Endothelial cell of umbilical vein (primary cell): ENCODE data around the gene BACH2.

Experiments used
- CTCF ChIP-seq, 2 donors: IDR thresholded peaks; 1 replicate in 1 of 2; 2 replicates in 1 of 2; pipeline ENCODE4 v1.5.1; 2011; ENCODE audit warnings: low read length in 2 of 2, mild to moderate bottlenecking in 2 of 2, moderate library complexity in 2 of 2, control low read depth in 1 of 2, inconsistent platforms in 1 of 2, low read depth in 1 of 2; ENCODE audit not compliant: insufficient read depth in 1 of 2; ENCODE audit errors: extremely low read depth in 1 of 2
- EZH2 ChIP-seq: IDR thresholded peaks from 2 replicates; pipeline ENCODE4 v1.6.1; 2012; ENCODE audit warnings: borderline replicate concordance, low read depth, mild to moderate bottlenecking, moderate library complexity, low read length, inconsistent platforms; ENCODE audit not compliant: severe bottlenecking
- FOS ChIP-seq: IDR thresholded peaks from 2 replicates; pipeline ENCODE4 v1.6.1; 2011; ENCODE audit warnings: mild to moderate bottlenecking, low read length, moderate library complexity, borderline replicate concordance; ENCODE audit not compliant: insufficient read depth
- JUN ChIP-seq: IDR thresholded peaks from 2 replicates; pipeline ENCODE4 v1.6.1; 2011; ENCODE audit warnings: borderline replicate concordance, low read depth; ENCODE audit not compliant: insufficient read length, insufficient read depth
- MAX ChIP-seq: IDR thresholded peaks from 2 replicates; pipeline ENCODE4 v1.6.1; 2011; ENCODE audit not compliant: insufficient read depth, insufficient read length
- POLR2A ChIP-seq: IDR thresholded peaks from 2 replicates; pipeline ENCODE4 v1.6.1; 2012; ENCODE audit warnings: low read depth, mild to moderate bottlenecking, control low read depth, low read length
- POLR2AphosphoS5 ChIP-seq: IDR thresholded peaks from 2 replicates; pipeline ENCODE4 v1.6.1; 2012; ENCODE audit warnings: low read depth, mild to moderate bottlenecking, control low read depth, low read length, moderate library complexity; ENCODE audit not compliant: insufficient read depth

GRCh38 chr6:90203672-90204071 is 93.0 kb downstream of the BACH2 start:
- TF ChIP-seq POLR2A (no peak), CTCF (IDR thresholded peaks at IDR 0.05; ENCODE audit: extremely low read depth in 1 of 2, insufficient read depth in 1 of 2, low read depth in 1 of 2, low read length in 2 of 2) (no peak), JUN (no peak), EZH2 (no peak), POLR2AphosphoS5 (no peak), MAX (no peak), FOS (no peak)
